Measurements from ENCODE around the gene TRAPPC2L.

The TRAPPC2L gene

GRCh38 chr16:88851616-88852015, 5.3 kb upstream of the TRAPPC2L start:
- no peak for TF ChIP-seq CTCF (IDR thresholded peaks at IDR 0.05)
- H3K4me3 Mint-ChIP-seq = no peak overlapping the region
- H3K27ac Mint-ChIP-seq = no peak overlapping the region
- H3K9me3 Mint-ChIP-seq = no peaks in the 10 kb centered on the region
- DNase-seq = no peak
- H3K27me3 Mint-ChIP-seq (ENCODE audit: low read depth, poor library complexity) = no peaks in the 10 kb centered on the region
- peaks cover 18% of the 10 kb centered on the region for H3K36me3 Mint-ChIP-seq (ENCODE audit: low read depth)
- peaks cover 12% of the 10 kb centered on the region for H3K4me1 Mint-ChIP-seq

- Mint-ChIP-seq H3K9me3 (no peaks in the 10 kb centered on the region), H3K4me1 (peaks cover 23% of the 10 kb centered on the region), H3K27me3 (ENCODE audit: low read depth, poor library complexity) (no peaks in the 10 kb centered on the region), H3K4me3 (no peak overlapping the region), H3K36me3 (ENCODE audit: low read depth) (peaks cover 18% of the 10 kb centered on the region), H3K27ac (no peak overlapping the region)
- no peak for TF ChIP-seq CTCF (IDR thresholded peaks at IDR 0.05)
- DNase-seq = no peak
Observed at GRCh38 chr16:88853325-88853941, 3.5 kb upstream of the TRAPPC2L start.

- Mint-ChIP-seq H3K9me3 (no peaks in the 10 kb centered on the region), H3K27ac (no peak overlapping the region), H3K27me3 (ENCODE audit: low read depth, poor library complexity) (no peaks in the 10 kb centered on the region), H3K4me3 (peak overlapping the region; percentile 79), H3K36me3 (ENCODE audit: low read depth) (peaks cover 18% of the 10 kb centered on the region), H3K4me1 (peaks cover 26% of the 10 kb centered on the region)
- DNase-seq = no peak
- no peak for TF ChIP-seq CTCF (IDR thresholded peaks at IDR 0.05)
Observed at GRCh38 chr16:88854306-88855111, 2.4 kb upstream of the TRAPPC2L start.

GRCh38 chr16:88855176-88855575, 1.8 kb upstream of the TRAPPC2L start:
- Mint-ChIP-seq H3K27ac (no peak overlapping the region), H3K27me3 (ENCODE audit: low read depth, poor library complexity) (no peaks in the 10 kb centered on the region)

GRCh38 chr16:88855736-88856121, 1.2 kb upstream of the TRAPPC2L start:
- H3K27me3 Mint-ChIP-seq (ENCODE audit: low read depth, poor library complexity) = no peaks in the 10 kb centered on the region
- TF ChIP-seq CTCF (IDR thresholded peaks at IDR 0.05) = no peak
- H3K27ac Mint-ChIP-seq = no peak overlapping the region
- H3K4me1 Mint-ChIP-seq = peaks cover 26% of the 10 kb centered on the region
- no peak for DNase-seq
- peak overlapping the region; percentile 79 for H3K4me3 Mint-ChIP-seq
- no peaks in the 10 kb centered on the region for H3K9me3 Mint-ChIP-seq
- H3K36me3 Mint-ChIP-seq (ENCODE audit: low read depth) = peaks cover 18% of the 10 kb centered on the region

More at GRCh38 chr16:88855176-88855575, 1.8 kb upstream of the TRAPPC2L start:
- H3K9me3 Mint-ChIP-seq = no peaks in the 10 kb centered on the region
- DNase-seq = no peak
- peaks cover 18% of the 10 kb centered on the region for H3K36me3 Mint-ChIP-seq (ENCODE audit: low read depth)
- TF ChIP-seq CTCF (IDR thresholded peaks at IDR 0.05) = no peak
- H3K4me1 Mint-ChIP-seq = peaks cover 26% of the 10 kb centered on the region
- peak overlapping the region; percentile 79 for H3K4me3 Mint-ChIP-seq
